Measurements from ENCODE around the gene RPAIN.

Gene RPAIN

DNA sequence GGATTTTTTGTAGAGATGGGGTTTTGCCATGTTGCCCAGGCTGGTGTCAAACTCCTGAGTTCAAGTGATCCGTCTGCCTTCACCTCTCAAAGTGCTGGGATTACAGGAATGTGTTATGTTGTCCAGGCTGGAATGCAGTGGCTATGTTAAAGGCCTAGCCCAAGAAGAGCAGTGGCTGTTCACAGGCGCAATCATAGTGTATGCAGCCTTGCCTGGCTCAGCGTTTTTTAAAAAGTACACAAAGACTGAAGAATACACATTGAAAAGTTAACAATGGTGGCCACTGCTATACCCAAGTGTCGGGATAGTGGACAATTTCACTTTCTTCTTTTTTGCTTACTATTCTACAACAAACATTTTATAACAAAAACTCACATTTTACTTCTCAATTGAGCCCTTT, 59.0 kb downstream of the RPAIN start:
- no peak overlapping the region for H3K4me3 ChIP-seq (ENCODE audit: low read depth, low read length)
- TF ChIP-seq, protein P1, sequence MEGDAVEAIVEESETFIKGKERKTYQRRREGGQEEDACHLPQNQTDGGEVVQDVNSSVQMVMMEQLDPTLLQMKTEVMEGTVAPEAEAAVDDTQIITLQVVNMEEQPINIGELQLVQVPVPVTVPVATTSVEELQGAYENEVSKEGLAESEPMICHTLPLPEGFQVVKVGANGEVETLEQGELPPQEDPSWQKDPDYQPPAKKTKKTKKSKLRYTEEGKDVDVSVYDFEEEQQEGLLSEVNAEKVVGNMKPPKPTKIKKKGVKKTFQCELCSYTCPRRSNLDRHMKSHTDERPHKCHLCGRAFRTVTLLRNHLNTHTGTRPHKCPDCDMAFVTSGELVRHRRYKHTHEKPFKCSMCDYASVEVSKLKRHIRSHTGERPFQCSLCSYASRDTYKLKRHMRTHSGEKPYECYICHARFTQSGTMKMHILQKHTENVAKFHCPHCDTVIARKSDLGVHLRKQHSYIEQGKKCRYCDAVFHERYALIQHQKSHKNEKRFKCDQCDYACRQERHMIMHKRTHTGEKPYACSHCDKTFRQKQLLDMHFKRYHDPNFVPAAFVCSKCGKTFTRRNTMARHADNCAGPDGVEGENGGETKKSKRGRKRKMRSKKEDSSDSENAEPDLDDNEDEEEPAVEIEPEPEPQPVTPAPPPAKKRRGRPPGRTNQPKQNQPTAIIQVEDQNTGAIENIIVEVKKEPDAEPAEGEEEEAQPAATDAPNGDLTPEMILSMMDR (IDR thresholded peaks at IDR 0.05; ENCODE audit: low read depth, low read length, missing control alignments) = no peak
- no peak for DNase-seq (ENCODE audit: low read depth)
- in situ Hi-C loops (cut with HindIII; ENCODE audit: low sequenced_read_pairs) = no loop called here

DNA sequence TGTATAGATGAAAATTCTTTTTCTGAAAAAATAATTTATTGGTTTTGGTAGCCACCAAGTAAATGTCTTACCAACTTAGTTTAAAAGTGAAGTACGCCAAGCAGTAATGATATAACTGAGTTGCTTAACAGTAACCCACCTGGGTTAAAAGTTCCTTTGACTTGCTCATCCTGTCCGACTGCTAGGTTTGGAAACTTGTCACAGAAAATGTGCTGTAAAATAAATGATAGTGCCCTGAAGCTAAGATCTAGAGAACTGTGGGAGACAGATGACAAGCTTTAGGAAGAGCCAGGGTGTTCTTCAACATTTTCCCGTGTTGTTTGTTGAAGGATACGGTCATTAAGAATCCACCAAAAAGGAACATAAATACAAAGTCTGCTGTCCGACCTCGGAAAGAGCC, 61.0 kb downstream of the RPAIN start:
- in situ Hi-C loops (cut with HindIII; ENCODE audit: low sequenced_read_pairs) = no loop called here
- no peak for DNase-seq (ENCODE audit: low read depth)
- no peak overlapping the region for H3K4me3 ChIP-seq (ENCODE audit: low read depth, low read length)
- TF ChIP-seq, protein P1 (IDR thresholded peaks at IDR 0.05; ENCODE audit: low read depth, low read length, missing control alignments) = no peak

DNA sequence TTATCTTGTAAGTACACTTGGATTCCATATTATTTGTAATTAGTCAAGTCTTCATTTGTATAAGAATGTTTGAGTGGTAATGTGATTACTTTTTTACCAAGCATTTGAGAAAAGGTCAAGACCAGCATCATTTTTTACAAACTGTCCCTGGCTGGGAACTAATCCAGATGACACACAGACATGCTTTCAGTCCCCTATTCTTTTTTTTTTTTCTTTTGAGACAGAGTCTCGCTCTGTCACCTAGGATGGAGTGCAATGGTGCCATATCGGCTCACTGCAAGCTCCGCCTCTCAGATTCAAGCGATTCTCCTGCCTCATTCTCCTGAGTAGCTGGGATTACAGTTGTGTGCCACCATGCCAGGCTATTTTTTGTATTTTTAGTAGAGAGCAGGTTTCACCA, 61.5 kb downstream of the RPAIN start:
- no peak for DNase-seq (ENCODE audit: low read depth)
- TF ChIP-seq, protein P1 (IDR thresholded peaks at IDR 0.05; ENCODE audit: low read depth, low read length, missing control alignments) = no peak
- H3K4me3 ChIP-seq (ENCODE audit: low read depth, low read length) = no peak overlapping the region
- in situ Hi-C loops (cut with HindIII; ENCODE audit: low sequenced_read_pairs) = no loop called here
